Thoracic aorta (tissue), 2 donors: ENCODE data around the gene GTF2A2. TPM values are rescaled to one million over a fixed set of nuclear protein-coding genes. Genes with fewer than 3 reads are reported as not detected.

ENCODE experiments used
- ATAC-seq: fragments of 150-250 bp; one replicate; pipeline ENCODE4 v1.8.0; 2017; ENCODE audit warnings: low read depth; ENCODE audit not compliant: insufficient number of reproducible peaks, low FRiP score
- DNase-seq: peaks from one replicate; pipeline ENCODE4 v3.0.0-alpha.2; 2020; ENCODE audit warnings: low spot score
- H3K27ac ChIP-seq, 2 donors: fragments of 200-600 bp; sonication (generic); 1 replicate in 1 of 2; 2 replicates in 1 of 2; pipeline ENCODE4 v1.5.1; 2016; ENCODE audit warnings: mild to moderate bottlenecking in 2 of 2, moderate library complexity in 2 of 2
- H3K27me3 ChIP-seq: fragments of 200-600 bp; sonication (generic); replicated peaks from 2 replicates; pipeline ENCODE4 v1.6.0; 2016; ENCODE audit warnings: mild to moderate bottlenecking; ENCODE audit not compliant: insufficient read depth
- H3K36me3 ChIP-seq: fragments of 200-600 bp; sonication (generic); one replicate; pipeline ENCODE4 v1.5.1; 2016
- H3K4me1 ChIP-seq, 2 donors: fragments of 200-600 bp; sonication (generic); 1 replicate in 1 of 2; 2 replicates in 1 of 2; pipeline versions ENCODE4 v1.5.1 to v1.6.0; 2016; ENCODE audit warnings: low read depth in 2 of 2, mild to moderate bottlenecking in 1 of 2; ENCODE audit not compliant: control insufficient read depth in 1 of 2
- H3K4me3 ChIP-seq: fragments of 200-600 bp; sonication (generic); 2 replicates; pipeline ENCODE4 v1.5.1; 2016; ENCODE audit warnings: mild to moderate bottlenecking
- H3K9me3 ChIP-seq: fragments of 200-600 bp; sonication (generic); 2 replicates; pipeline ENCODE4 v1.5.1; 2016
- CTCF ChIP-seq: fragments of 200-600 bp; sonication (generic); IDR thresholded peaks from one replicate; pipeline ENCODE4 v1.5.1; 2019; ENCODE audit warnings: antibody characterized with exemption
- total RNA-seq, 2 donors: library from RNA; depleted of rRNA; stranded (reverse); fragments of >200 nt; gene quantifications; one replicate each; pipeline versions ENCODE4 v1.1.0 to v1.2.3, GENCODE V29; 2016

The GTF2A2 gene
- total RNA-seq, 2 donors from 2014 or later, result 23.3 to 26.7 TPM

GRCh38 chr15:59636184-59636583 is 21.1 kb downstream of the GTF2A2 start:
- H3K27me3 ChIP-seq, result no peaks in the 10 kb centered on the region
- ATAC-seq (no peak), DNase-seq (no peak)
- H3K9me3 ChIP-seq, result no peaks in the 10 kb centered on the region
- no peak overlapping the region for H3K4me3 ChIP-seq
- H3K27ac ChIP-seq, result no peak overlapping the region
- H3K36me3 ChIP-seq, result peaks cover 9% of the 10 kb centered on the region
- no peak for TF ChIP-seq CTCF
- H3K4me1 ChIP-seq, result no peaks in the 10 kb centered on the region

- Histone ChIP-seq H3K27ac (no peak overlapping the region), H3K36me3 (peaks cover under 1% of the 10 kb centered on the region), H3K27me3 (no peaks in the 10 kb centered on the region), H3K9me3 (no peaks in the 10 kb centered on the region), H3K4me1 (no peaks in the 10 kb centered on the region), H3K4me3 (no peak overlapping the region)
- DNase-seq, result no peak
- TF ChIP-seq CTCF, result no peak
- ATAC-seq, result no peak
Measured at GRCh38 chr15:59632714-59633113, 24.6 kb downstream of the GTF2A2 start.

- no peak for ATAC-seq
- no peaks in the 10 kb centered on the region for H3K4me1 ChIP-seq
- no peaks in the 10 kb centered on the region for H3K27me3 ChIP-seq
- no peak for TF ChIP-seq CTCF
- DNase-seq, result no peak
- no peak overlapping the region for H3K4me3 ChIP-seq
- no peak overlapping the region for H3K27ac ChIP-seq
- H3K9me3 ChIP-seq, result no peaks in the 10 kb centered on the region
- H3K36me3 ChIP-seq, result no peaks in the 10 kb centered on the region
Measured at GRCh38 chr15:59622289-59622688, 35.0 kb downstream of the GTF2A2 start.

- DNase-seq (no peak), ATAC-seq (no peak)
- H3K27ac ChIP-seq, result no peak overlapping the region
Measured at GRCh38 chr15:59618406-59618805, 38.9 kb downstream of the GTF2A2 start.

GRCh38 chr15:59616379-59616778 is 40.9 kb downstream of the GTF2A2 start:
- TF ChIP-seq CTCF, result no peak
- ATAC-seq, result no peak
- Histone ChIP-seq H3K27me3 (no peaks in the 10 kb centered on the region), H3K9me3 (no peaks in the 10 kb centered on the region), H3K36me3 (no peaks in the 10 kb centered on the region), H3K27ac (no peak overlapping the region), H3K4me3 (no peak overlapping the region), H3K4me1 (no peaks in the 10 kb centered on the region)
- DNase-seq, result no peak

More at GRCh38 chr15:59618406-59618805, 38.9 kb downstream of the GTF2A2 start:
- TF ChIP-seq CTCF, result no peak
- Histone ChIP-seq H3K4me1 (no peaks in the 10 kb centered on the region), H3K9me3 (no peaks in the 10 kb centered on the region), H3K4me3 (no peak overlapping the region), H3K36me3 (no peaks in the 10 kb centered on the region), H3K27me3 (no peaks in the 10 kb centered on the region)
